Measurements from ENCODE around the gene ORMDL2. TPM values are rescaled to one million over a fixed set of nuclear protein-coding genes. Genes with fewer than 3 reads are reported as not detected.

The ORMDL2 gene
- total and polyA plus RNA-seq, 10 of the 15 experiments (the other 5 are each of a cell fraction or from before 2014, with no cell fraction given), result 15.0 to 135 (median 33.9) TPM

DNA sequence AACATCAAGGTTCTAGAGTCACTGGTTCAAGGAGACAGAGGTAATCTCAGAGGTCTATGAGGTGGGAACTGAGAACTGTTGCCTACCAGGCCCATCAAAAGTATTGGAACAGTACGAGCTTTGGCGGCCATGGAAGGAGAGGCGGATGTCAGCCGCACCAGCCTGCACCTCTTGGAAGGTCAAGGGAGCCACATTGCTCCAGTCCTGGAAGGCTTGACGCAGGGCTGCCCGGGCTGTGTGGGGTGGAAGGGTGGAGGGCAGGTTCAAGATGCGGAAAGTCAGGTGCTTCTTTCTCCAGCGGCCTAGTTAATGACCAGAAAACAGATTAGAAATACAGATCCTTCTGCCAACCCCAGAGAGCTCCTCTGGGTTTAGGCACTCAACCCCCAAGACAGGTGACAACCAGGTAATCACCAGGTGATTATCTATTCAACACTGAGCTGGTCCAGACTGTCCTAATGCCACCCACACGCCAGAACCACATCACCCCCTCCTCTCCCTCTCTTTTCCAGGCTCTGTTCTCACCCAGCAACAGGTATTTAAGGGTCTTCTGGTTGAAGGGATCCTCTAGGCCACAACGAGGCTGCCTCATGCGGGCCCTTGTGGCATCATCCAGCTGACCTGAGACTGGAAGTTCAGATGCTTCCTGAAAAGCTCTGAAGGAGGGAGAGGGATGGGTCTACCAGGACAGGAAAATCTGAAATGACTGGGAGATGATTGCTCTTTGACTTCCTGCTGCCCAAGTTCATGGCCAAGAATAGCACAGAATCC lies 22.9 kb downstream of the ORMDL2 start (continued):
- TF ChIP-seq, protein P1, sequence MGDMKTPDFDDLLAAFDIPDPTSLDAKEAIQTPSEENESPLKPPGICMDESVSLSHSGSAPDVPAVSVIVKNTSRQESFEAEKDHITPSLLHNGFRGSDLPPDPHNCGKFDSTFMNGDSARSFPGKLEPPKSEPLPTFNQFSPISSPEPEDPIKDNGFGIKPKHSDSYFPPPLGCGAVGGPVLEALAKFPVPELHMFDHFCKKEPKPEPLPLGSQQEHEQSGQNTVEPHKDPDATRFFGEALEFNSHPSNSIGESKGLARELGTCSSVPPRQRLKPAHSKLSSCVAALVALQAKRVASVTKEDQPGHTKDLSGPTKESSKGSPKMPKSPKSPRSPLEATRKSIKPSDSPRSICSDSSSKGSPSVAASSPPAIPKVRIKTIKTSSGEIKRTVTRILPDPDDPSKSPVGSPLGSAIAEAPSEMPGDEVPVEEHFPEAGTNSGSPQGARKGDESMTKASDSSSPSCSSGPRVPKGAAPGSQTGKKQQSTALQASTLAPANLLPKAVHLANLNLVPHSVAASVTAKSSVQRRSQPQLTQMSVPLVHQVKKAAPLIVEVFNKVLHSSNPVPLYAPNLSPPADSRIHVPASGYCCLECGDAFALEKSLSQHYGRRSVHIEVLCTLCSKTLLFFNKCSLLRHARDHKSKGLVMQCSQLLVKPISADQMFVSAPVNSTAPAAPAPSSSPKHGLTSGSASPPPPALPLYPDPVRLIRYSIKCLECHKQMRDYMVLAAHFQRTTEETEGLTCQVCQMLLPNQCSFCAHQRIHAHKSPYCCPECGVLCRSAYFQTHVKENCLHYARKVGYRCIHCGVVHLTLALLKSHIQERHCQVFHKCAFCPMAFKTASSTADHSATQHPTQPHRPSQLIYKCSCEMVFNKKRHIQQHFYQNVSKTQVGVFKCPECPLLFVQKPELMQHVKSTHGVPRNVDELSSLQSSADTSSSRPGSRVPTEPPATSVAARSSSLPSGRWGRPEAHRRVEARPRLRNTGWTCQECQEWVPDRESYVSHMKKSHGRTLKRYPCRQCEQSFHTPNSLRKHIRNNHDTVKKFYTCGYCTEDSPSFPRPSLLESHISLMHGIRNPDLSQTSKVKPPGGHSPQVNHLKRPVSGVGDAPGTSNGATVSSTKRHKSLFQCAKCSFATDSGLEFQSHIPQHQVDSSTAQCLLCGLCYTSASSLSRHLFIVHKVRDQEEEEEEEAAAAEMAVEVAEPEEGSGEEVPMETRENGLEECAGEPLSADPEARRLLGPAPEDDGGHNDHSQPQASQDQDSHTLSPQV (IDR thresholded peaks at IDR 0.05), result no peak
- TF ChIP-seq ZSCAN29 (IDR thresholded peaks at IDR 0.05) (no peak), ATF7 (IDR thresholded peaks at IDR 0.05; ENCODE audit: low read depth) (no peak), HDAC6 (IDR thresholded peaks at IDR 0.05; ENCODE audit: unreplicated experiment) (no peak), POU2F2 (IDR thresholded peaks at IDR 0.05; ENCODE audit: borderline replicate concordance, low read depth, low read length) (no peak), RELA (IDR thresholded peaks at IDR 0.05; ENCODE audit: borderline replicate concordance, partially characterized antibody) (no peak)
- TF ChIP-seq, protein P2, sequence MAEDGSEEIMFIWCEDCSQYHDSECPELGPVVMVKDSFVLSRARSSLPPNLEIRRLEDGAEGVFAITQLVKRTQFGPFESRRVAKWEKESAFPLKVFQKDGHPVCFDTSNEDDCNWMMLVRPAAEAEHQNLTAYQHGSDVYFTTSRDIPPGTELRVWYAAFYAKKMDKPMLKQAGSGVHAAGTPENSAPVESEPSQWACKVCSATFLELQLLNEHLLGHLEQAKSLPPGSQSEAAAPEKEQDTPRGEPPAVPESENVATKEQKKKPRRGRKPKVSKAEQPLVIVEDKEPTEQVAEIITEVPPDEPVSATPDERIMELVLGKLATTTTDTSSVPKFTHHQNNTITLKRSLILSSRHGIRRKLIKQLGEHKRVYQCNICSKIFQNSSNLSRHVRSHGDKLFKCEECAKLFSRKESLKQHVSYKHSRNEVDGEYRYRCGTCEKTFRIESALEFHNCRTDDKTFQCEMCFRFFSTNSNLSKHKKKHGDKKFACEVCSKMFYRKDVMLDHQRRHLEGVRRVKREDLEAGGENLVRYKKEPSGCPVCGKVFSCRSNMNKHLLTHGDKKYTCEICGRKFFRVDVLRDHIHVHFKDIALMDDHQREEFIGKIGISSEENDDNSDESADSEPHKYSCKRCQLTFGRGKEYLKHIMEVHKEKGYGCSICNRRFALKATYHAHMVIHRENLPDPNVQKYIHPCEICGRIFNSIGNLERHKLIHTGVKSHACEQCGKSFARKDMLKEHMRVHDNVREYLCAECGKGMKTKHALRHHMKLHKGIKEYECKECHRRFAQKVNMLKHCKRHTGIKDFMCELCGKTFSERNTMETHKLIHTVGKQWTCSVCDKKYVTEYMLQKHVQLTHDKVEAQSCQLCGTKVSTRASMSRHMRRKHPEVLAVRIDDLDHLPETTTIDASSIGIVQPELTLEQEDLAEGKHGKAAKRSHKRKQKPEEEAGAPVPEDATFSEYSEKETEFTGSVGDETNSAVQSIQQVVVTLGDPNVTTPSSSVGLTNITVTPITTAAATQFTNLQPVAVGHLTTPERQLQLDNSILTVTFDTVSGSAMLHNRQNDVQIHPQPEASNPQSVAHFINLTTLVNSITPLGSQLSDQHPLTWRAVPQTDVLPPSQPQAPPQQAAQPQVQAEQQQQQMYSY (CRISPR knock-in tag; IDR thresholded peaks at IDR 0.05), result no peak

Measured in GM12878 (cell line).